ENCODE measurements around the gene MFAP5. TPM values are rescaled to one million over a fixed set of nuclear protein-coding genes. Genes with fewer than 3 reads are reported as not detected.
A peak's percentile ranks its signal among the peaks of the same experiment; 100 is the strongest.

MFAP5 gene
- total and polyA plus RNA-seq, 12 donors = 12.3 to 53.0 (median 25.2) TPM

DNA sequence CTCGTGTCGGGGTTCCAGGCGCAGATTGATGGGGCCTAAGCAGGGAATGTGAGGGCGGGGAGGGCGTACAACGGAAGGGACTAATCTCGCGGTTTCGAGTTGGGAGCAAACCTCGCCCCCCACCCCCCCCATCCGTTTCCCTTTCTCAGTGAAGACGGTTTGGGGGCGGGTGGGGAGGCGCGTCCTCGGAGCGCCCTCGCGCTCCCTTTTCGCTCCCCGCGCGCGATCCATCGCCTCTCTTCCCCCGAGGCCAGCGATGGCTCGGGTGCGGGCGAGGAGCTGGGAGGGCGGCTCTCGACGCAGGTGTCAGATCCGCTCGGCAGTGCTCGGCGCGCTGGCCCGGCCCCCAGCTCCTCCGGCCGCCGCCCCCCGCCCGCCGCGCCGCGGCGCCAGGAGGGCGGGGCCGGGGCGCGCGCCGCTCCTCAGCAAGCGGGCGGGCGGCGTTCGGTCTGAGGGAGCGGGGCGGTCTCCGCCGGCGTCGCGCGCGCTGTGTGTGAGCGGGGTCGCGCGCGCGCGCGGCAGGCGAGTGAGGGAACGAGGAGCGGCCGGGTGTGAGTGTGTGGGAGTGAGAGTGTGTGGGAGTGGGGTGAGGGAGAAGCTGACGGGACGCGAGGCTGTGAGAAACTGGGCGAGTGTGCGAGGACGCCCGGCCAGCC, 35.0 kb upstream of the MFAP5 start, which contains the start of gene RIMKLB:
Gene RIMKLB, plus strand, starts transcription at position 516 of the 656 bp plus-strand sequence. CDS start 15,876 bp downstream, outside the sequence.
- Histone ChIP-seq H3K9me3 (no peaks in the 10 kb centered on the region), H3K27ac (peak within 1 kb of the TSS; percentile 77 to 97 (median 92)), H3K27me3 (peaks cover 0 to 6% (median 0%) of the 10 kb centered on the region in 7 donors), H3K4me3 (peak within 1 kb of the TSS; percentile 90 to 99 (median 94)), H3K4me1 (peaks cover 3 to 60% (median 35%) of the 10 kb centered on the region in 9 donors), H3K36me3 (peaks cover 0 to 3% (median 0%) of the 10 kb centered on the region in 9 donors)
- WGBS, 2 donors = 0 to 1% methylated on average over 75 to 88 of the region's 88 CpGs
- intact Hi-C loops (cut with DNase I) = no loop called here
- DNase-seq (peak; percentile 84 to 87), ATAC-seq (peak; percentile 89 to 95 (median 92))
- TF ChIP-seq, protein P1, sequence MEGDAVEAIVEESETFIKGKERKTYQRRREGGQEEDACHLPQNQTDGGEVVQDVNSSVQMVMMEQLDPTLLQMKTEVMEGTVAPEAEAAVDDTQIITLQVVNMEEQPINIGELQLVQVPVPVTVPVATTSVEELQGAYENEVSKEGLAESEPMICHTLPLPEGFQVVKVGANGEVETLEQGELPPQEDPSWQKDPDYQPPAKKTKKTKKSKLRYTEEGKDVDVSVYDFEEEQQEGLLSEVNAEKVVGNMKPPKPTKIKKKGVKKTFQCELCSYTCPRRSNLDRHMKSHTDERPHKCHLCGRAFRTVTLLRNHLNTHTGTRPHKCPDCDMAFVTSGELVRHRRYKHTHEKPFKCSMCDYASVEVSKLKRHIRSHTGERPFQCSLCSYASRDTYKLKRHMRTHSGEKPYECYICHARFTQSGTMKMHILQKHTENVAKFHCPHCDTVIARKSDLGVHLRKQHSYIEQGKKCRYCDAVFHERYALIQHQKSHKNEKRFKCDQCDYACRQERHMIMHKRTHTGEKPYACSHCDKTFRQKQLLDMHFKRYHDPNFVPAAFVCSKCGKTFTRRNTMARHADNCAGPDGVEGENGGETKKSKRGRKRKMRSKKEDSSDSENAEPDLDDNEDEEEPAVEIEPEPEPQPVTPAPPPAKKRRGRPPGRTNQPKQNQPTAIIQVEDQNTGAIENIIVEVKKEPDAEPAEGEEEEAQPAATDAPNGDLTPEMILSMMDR (IDR thresholded peaks at IDR 0.05) = no peak

GRCh38 chr12:8697120-8697475, 34.5 kb upstream of the MFAP5 start:
- peaks cover 3 to 60% (median 35%) of the 10 kb centered on the region in 9 donors for H3K4me1 ChIP-seq
- peak in 7 of 8 donors; percentile 3 to 43 (median 33) for ATAC-seq
- WGBS, 2 donors = 0% methylated on average over 21 of the region's 21 CpGs
- peaks cover 0 to 3% (median 0%) of the 10 kb centered on the region in 9 donors for H3K36me3 ChIP-seq
- TF ChIP-seq, protein P1 (IDR thresholded peaks at IDR 0.05) = peak in 1 of 9 donors; percentile 9
- intact Hi-C loops (cut with DNase I) = no loop called here
- peak overlapping the region; percentile 71 to 99 (median 94) for H3K4me3 ChIP-seq
- H3K27me3 ChIP-seq = peaks cover 0 to 6% (median 0%) of the 10 kb centered on the region in 7 donors
- H3K9me3 ChIP-seq = no peaks in the 10 kb centered on the region
- H3K27ac ChIP-seq = peak overlapping the region; percentile 53 to 97 (median 92)
- peak in 1 of 2 donors; percentile 36 for DNase-seq

DNA sequence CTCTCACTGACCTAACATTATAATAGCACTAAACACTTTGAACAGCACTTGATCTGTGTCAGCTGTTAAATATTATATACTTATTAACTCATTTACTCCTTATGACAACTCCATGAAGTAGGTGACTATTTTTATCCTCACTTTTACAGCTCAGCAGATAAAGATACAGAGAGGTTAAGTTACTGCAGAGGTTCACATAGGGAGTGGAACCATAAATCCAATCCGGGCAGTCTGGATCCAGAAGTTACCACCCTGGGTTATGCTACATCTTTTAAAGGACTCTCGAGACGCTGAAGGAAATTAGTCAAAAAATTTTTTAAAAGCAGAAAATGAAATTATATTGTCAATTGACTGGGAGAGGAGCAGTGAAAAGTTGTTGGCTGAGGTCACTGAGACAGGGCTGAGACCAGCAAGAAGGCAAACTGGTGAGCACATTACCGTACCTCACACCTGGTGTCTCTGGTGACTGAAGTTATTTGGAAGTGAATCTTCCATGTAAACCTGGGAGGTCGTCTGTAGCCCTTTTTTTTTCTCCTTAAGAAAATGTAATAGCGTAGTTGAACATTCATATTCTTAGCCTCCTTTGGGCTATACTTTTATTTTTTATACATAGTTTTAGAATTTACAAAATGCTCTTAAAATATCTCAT, 33.9 kb upstream of the MFAP5 start:
- H3K9me3 ChIP-seq = no peaks in the 10 kb centered on the region
- DNase-seq (no peak), ATAC-seq (no peak)
- H3K27me3 ChIP-seq = peaks cover 0 to 6% (median 0%) of the 10 kb centered on the region in 7 donors
- peak overlapping the region in 9 of 10 donors; percentile 90 to 99 (median 94) for H3K4me3 ChIP-seq
- WGBS, 2 donors = 19 to 25% methylated on average over 6 of the region's 6 CpGs
- H3K27ac ChIP-seq = peak overlapping the region in 9 of 10 donors; percentile 87 to 97 (median 93)
- H3K36me3 ChIP-seq = peaks cover 0 to 3% (median 0%) of the 10 kb centered on the region in 9 donors
- TF ChIP-seq, protein P1 (IDR thresholded peaks at IDR 0.05) = no peak
- intact Hi-C loops (cut with DNase I) = no loop called here
- H3K4me1 ChIP-seq = peaks cover 3 to 57% (median 35%) of the 10 kb centered on the region in 9 donors

DNA sequence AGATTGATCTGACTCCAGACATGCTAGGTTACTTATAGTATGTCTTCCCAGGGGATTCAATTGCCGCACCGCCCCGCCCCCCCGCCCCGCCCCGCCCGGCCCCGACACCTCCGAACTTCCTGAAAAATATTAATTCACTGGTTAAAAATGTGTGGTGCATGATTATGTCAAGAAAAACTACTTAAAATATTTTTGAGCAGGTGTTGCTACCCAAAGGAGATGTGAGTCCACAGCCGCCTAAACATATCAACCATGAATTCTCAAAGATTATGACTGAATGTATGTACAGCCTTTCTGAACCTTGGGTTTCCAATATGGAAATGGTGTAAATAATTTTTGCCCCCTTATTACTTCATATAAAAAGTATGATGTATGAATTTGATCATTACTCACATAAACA, 32.5 kb upstream of the MFAP5 start:
- no peaks in the 10 kb centered on the region for H3K9me3 ChIP-seq
- WGBS, 2 donors = 86 to 87% methylated on average over 10 of the region's 10 CpGs

More for the DNA sequence above, 32.5 kb upstream of the MFAP5 start:
- DNase-seq = no peak
- Histone ChIP-seq H3K4me3 (no peak overlapping the region), H3K27me3 (peaks cover 0 to 6% (median 0%) of the 10 kb centered on the region in 7 donors), H3K27ac (no peak overlapping the region), H3K4me1 (peaks cover 3 to 43% (median 30%) of the 10 kb centered on the region in 9 donors), H3K36me3 (peaks cover 0 to 2% (median 0%) of the 10 kb centered on the region in 9 donors)
- TF ChIP-seq, protein P1 (IDR thresholded peaks at IDR 0.05) = no peak
- intact Hi-C loops (cut with DNase I) = no loop called here
- no peak for ATAC-seq
